ENCODE results near the gene LRRC74A. TPM values are rescaled to one million over a fixed set of nuclear protein-coding genes. Genes with fewer than 3 reads are reported as not detected.

Gene LRRC74A
- total and polyA plus RNA-seq, 2 of the 4 experiments (the other 2 are of a cell fraction), result not detected

- H4K20me1 ChIP-seq (ENCODE audit: insufficient read depth, low read length), result peaks cover 7% of the 10 kb centered on the region
- intact Hi-C loops (cut with micrococcal nuclease), result loop anchor here (1.0 to 2.0 kb wide), 4 partner anchors 38 to 149 kb away; partner anchors contain the start of gene IRF2BPL
- peak overlapping the region; percentile 85 to 98 for H4K8ac ChIP-seq (ENCODE audit: low read depth in 2 of 2, low read length in 2 of 2)
- H2AFZ ChIP-seq (replicated peaks; ENCODE audit: low read length, poor library complexity), result peak overlapping the region; percentile 80
- peak overlapping the region; percentile 96 for H3K18ac ChIP-seq (ENCODE audit: low read depth, low read length)
- peaks cover 0 to 23% of the 10 kb centered on the region in 2 experiments; a peak in 2 of 4 replicates for H3K79me1 ChIP-seq (ENCODE audit: low read depth in 1 of 2, low read length in 2 of 2)
- BruUV-seq (replicated peaks), result no TSS peak
- H3K9me3 ChIP-seq (ENCODE audit: control insufficient read depth, insufficient read depth, low read length), result no peaks in the 10 kb centered on the region
- H2BK15ac ChIP-seq (ENCODE audit: low read depth, low read length), result peak overlapping the region; percentile 98; the same call in 2 of the 3 replicates
- peak overlapping the region; percentile 98 for H3K23ac ChIP-seq (ENCODE audit: low read depth, low read length)
- peak overlapping the region; percentile 90 for H4K5ac ChIP-seq (ENCODE audit: low read depth, low read length)
- H3K56ac ChIP-seq (ENCODE audit: extremely low read depth, insufficient read depth, low read length), result peak overlapping the region; percentile 99
- peak overlapping the region; percentile 97 for H4K91ac ChIP-seq (ENCODE audit: insufficient read depth, low read depth, low read length)
- ChIA-PET POLR2A (ENCODE audit: unreplicated experiment) (interaction anchor here (0.5 to 2.0 kb wide), 12 partner anchors 14 to 182 kb away, joined by 3 to 14 read pairs (median 4); no protein-coding TSS in a partner anchor), CTCF (interaction anchor here (0.7 to 2.2 kb wide), 8 partner anchors 19 to 135 kb away, joined by 3 to 7 read pairs (median 4); partner anchors contain the start of gene IRF2BPL)
- H3K9me1 ChIP-seq (ENCODE audit: insufficient read depth, low read length), result peaks cover 46% of the 10 kb centered on the region
- peak overlapping the region; percentile 100 for H2AK5ac ChIP-seq (ENCODE audit: low read depth, low read length)
- H3K4me2 ChIP-seq (ENCODE audit: low read depth, low read length), result peak overlapping the region; percentile 75
- peaks cover 48% of the 10 kb centered on the region for H3K4me1 ChIP-seq (ENCODE audit: control insufficient read depth, insufficient read depth, low read length)
- DNase-seq (peak; percentile 99), ATAC-seq (ENCODE audit: low read depth) (peak; percentile 82)
- peak overlapping the region; percentile 100 for H3K4ac ChIP-seq (ENCODE audit: low read depth, low read length)
- peak overlapping the region; percentile 75 for H3K9ac ChIP-seq (ENCODE audit: low read depth, low read length)
- dilution Hi-C loops (cut with HindIII; ENCODE audit: low sequenced_read_pairs, unreplicated experiment), result no loop called here
- no peaks in the 10 kb centered on the region for H3K27me3 ChIP-seq (ENCODE audit: control insufficient read depth, insufficient read depth, low read length)
- peak overlapping the region; percentile 97 for H3K27ac ChIP-seq (ENCODE audit: insufficient read depth, low read length)
- peak overlapping the region; percentile 99 for H3K14ac ChIP-seq (replicated peaks; ENCODE audit: low read depth, low read length)
- H2AK9ac ChIP-seq (replicated peaks; ENCODE audit: low read depth, low read length, poor library complexity), result peak overlapping the region; percentile 94
- no peaks in the 10 kb centered on the region for H3K36me3 ChIP-seq (ENCODE audit: control insufficient read depth, insufficient read depth, low read length)
- 0% methylated on average over 5 of the region's 20 CpGs; no CpG with 5 or more reads in 1 of the 2 experiments for WGBS, 2 experiments (ENCODE audit: extremely low coverage in 2 of 2, insufficient read length in 1 of 2)
- peak overlapping the region; percentile 84 for H2BK20ac ChIP-seq (ENCODE audit: low read depth, low read length)
- H3K4me3 ChIP-seq (ENCODE audit: insufficient read depth, low read depth, low read length), result no peak overlapping the region
- in situ Hi-C loops (cut with MboI; ENCODE audit: low sequenced_read_pairs), result no loop called here
- H2BK5ac ChIP-seq (ENCODE audit: low read depth, low read length, poor library complexity, severe bottlenecking), result peak overlapping the region; percentile 92
- H2BK120ac ChIP-seq (ENCODE audit: low read depth, low read length), result peak overlapping the region; percentile 99
- TF ChIP-seq MAFK (IDR thresholded peaks at IDR 0.05; ENCODE audit: low read depth, low read length) (peak; percentile 71), CTCF (conservative IDR thresholded peaks at IDR 0.05; ENCODE audit: low read depth, low read length) (0 out of 2 replicates have a peak, but pooled peaks have one; percentile 13), RCOR1 (IDR thresholded peaks at IDR 0.05; ENCODE audit: insufficient replicate concordance, low read length) (peak; percentile 95), RFX5 (IDR thresholded peaks at IDR 0.05; ENCODE audit: low read depth, low read length) (no peak; the same call in 1 of the 2 replicates), CEBPB (IDR thresholded peaks at IDR 0.05; ENCODE audit: low read depth, low read length) (peak; percentile 80), CHD1 (IDR thresholded peaks at IDR 0.05; ENCODE audit: low read depth, low read length) (no peak), ELK1 (IDR thresholded peaks at IDR 0.05; ENCODE audit: borderline replicate concordance, low read depth, low read length) (no peak), NFE2L2 (IDR thresholded peaks at IDR 0.05; ENCODE audit: low read depth, low read length) (peak; percentile 91; the same call in 1 of the 2 replicates), MXI1 (IDR thresholded peaks at IDR 0.05; ENCODE audit: borderline replicate concordance, low read depth, low read length) (peak; percentile 79; the same call in 1 of the 2 replicates), USF2 (IDR thresholded peaks at IDR 0.05; ENCODE audit: low read depth, low read length) (no peak), BHLHE40 (IDR thresholded peaks at IDR 0.05; ENCODE audit: low read depth, low read length) (peak; percentile 92), MAZ (IDR thresholded peaks at IDR 0.05; ENCODE audit: borderline replicate concordance, low read depth, low read length) (peak; percentile 88), POLR2A (IDR thresholded peaks at IDR 0.05; ENCODE audit: low read depth, low read length) (peak; percentile 63), RAD21 (IDR thresholded peaks at IDR 0.05; ENCODE audit: low read length) (peak; percentile 31)
These were observed 92.7 kb downstream of the LRRC74A start for GRCh38 chr14:76918782-76919394.

Data from IMR-90 (cell line).